Myocyte (in vitro differentiated cells): Measurements from ENCODE around the gene ZNF736. TPM values are rescaled to one million over a fixed set of nuclear protein-coding genes. Genes with fewer than 3 reads are reported as not detected.

Source experiments
- total RNA-seq: library from RNA; depleted of rRNA; stranded (reverse); fragments of >200 nt; gene quantifications from 2 replicates; pipeline ENCODE4 v1.2.3, GENCODE V29; 2014

The ZNF736 gene
- total RNA-seq, 1 donor from 2014 or later, result 7.6 TPM

Other genes starting within 250 kb of the ZNF736 start
- gene ZNF735, start 106.8 kb upstream of the ZNF736 start, total RNA-seq, result not detected in 2 replicates
- not detected in 2 replicates for gene ZNF679, start 85.5 kb upstream of the ZNF736 start, total RNA-seq
- 40.6 and 44.6 TPM in 2 replicates for gene ZNF680, start 249.1 kb downstream of the ZNF736 start, total RNA-seq